ENCODE data around the gene FBXO36. TPM values are rescaled to one million over a fixed set of nuclear protein-coding genes. Genes with fewer than 3 reads are reported as not detected.
A peak's percentile ranks its signal among the peaks of the same experiment; 100 is the strongest.

FBXO36 gene
- total RNA-seq, 1 donor from 2014 or later, result 1.2 TPM

DNA sequence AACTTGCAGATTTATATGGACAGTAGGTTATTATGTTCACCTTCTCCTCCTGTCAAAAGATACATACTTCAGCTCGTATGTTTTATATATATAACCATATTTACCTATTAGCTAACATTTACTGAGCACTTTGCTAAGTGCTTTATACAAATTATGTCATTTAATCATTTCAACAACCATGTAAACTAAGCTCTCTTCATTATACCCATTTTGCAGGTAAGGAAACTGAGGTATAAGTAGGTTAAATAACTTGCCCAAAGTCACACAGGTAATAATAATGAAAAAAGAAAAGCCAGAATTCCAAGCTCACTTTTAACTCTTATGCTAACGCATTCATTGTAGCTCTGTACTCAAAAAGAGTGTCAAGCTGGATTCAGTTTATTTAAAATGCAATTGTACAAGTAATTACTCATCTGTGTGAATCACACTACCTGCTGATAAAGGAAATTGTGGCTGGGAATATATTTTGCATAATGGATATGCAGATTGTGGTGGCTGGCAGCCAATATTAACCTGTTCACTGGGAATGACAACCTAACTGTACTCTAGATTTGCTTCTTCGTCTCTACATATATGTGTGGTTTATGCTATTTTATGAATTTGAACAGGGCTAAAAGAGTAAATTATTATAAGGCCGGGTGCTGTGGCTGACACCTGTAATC, 125.8 kb downstream of the FBXO36 start:
- DNase-seq (ENCODE audit: low read depth in 2 of 2), result no peak

DNA sequence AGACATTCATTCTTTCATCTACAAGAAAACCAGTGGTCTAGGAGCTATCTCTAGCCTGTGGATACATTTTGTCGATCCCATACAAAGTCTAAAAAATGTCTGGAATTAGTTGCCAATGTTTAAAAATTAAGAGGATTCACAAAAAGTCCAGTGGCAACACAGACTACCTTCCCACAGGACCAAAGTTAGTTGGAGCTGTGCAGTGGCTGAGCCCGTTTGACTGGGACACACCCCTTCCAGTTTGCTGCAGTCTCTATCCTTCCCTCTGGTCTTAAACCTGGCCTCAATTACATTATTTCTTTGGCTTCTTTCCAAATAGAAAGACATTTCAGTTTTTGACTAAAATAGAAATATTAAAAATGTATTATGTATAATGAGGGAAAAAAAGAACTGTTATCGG, 127.8 kb downstream of the FBXO36 start:
- no peak for DNase-seq (ENCODE audit: low read depth in 2 of 2)

DNA sequence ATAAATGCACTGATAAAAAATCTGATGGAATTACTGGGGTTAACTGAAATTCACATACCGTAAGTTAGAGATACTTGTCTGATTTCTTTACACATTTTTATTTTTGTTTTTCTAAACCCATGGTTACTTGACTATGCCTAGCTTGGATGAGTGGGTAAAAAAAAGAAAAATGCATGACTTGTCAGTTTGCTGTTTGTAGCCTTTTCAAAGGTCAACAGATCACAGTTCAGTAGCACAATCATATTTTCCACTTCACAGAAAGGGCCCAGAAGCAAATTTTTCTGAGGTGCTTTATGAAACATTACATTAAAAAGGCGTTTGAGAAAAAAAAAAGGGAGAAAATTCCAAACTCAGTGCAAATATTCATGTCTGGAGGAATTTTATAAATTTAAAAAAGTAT, 130.0 kb downstream of the FBXO36 start:
- peak in 1 of 2 donors; percentile 53 for DNase-seq (ENCODE audit: low read depth in 2 of 2)

DNA sequence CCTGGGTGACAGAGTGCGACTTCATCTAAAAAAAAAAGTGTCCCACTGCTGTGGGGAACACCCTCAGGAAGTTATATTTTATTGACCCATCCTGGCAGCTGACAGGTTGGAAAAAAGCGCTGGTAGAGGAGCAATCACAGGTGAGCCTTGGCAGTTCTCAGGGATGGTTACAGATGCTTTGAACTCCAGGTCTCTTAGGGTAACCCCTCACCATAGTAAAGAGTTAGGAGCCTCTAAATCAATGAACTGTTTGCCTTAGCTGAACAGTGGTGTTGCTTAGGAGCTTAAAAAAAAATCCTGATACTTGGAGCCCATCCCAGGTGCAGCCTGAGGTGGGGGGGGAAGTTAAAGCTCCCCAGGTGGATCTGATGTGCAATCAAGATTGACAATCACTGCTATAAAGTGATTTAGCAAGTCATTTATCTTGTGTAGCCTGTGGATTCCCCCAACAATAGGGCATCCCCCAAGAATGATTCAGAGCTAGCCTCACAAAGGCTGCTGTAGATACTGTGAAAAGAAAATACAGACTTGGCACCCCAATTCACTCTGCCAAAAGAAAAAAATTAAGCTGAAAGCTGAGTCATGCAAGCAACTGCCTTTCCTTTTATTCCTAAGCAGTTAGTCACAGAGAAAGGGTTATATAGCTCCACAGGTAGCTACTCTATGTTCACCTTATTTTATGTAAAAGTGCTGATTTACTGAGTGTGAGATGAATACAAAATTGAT, 131.6 kb downstream of the FBXO36 start:
- DNase-seq (ENCODE audit: low read depth in 2 of 2), result no peak

DNA sequence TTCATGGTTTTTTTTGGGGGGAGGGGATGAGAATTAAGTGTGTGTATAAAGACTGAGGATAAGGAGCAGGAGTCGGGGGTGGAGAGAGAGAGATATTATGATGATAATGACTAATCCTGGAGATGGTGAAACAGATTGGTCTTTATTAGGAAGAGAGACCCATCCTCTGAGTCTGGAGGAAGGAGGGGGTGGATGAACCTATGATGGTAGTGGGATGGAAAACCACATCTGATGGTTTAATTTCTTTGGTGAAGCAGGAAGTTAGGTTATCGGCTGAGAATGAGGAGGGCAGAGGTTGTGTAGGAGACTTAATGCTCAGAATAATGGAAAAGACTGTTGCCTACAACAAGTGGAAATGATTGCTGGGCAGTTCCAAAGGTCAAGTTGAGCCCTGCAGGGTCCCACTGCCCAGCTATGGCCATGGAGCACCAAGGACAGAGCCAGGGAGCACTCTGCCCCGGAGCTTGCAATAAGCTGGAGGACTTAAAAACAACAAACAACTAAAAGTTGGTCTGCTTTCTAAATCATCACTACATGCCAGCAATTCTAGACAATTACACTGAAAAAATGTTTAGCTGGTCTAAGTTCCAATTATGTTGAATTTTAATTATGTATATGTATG, 138.5 kb downstream of the FBXO36 start:
- no peak for DNase-seq (ENCODE audit: low read depth in 2 of 2)

Other genes starting within 250 kb of the FBXO36 start
- under 0.01 and 0.13 TPM in 2 replicates for gene DNER, start 207.9 kb upstream of the FBXO36 start, total RNA-seq
- 212 and 240 TPM in 2 replicates for gene TRIP12, start 494 bp upstream of the FBXO36 start, total RNA-seq
- under 0.01 and 0.25 TPM in 2 replicates for gene SLC16A14, start 146.4 kb downstream of the FBXO36 start, total RNA-seq